ENCODE data around the gene KCTD1.

- TF ChIP-seq EZH2 (optimal IDR thresholded peaks at IDR 0.05; ENCODE audit: low read depth, low read length) = no peak
- TF ChIP-seq, protein P1, sequence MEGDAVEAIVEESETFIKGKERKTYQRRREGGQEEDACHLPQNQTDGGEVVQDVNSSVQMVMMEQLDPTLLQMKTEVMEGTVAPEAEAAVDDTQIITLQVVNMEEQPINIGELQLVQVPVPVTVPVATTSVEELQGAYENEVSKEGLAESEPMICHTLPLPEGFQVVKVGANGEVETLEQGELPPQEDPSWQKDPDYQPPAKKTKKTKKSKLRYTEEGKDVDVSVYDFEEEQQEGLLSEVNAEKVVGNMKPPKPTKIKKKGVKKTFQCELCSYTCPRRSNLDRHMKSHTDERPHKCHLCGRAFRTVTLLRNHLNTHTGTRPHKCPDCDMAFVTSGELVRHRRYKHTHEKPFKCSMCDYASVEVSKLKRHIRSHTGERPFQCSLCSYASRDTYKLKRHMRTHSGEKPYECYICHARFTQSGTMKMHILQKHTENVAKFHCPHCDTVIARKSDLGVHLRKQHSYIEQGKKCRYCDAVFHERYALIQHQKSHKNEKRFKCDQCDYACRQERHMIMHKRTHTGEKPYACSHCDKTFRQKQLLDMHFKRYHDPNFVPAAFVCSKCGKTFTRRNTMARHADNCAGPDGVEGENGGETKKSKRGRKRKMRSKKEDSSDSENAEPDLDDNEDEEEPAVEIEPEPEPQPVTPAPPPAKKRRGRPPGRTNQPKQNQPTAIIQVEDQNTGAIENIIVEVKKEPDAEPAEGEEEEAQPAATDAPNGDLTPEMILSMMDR (IDR thresholded peaks at IDR 0.05; ENCODE audit: low read length) = no peak
Observed at GRCh38 chr18:26566874-26567555, 18.7 kb upstream of the KCTD1 start.

Data from MM.1S (cell line).